HG03439 (cell line): ENCODE results near the gene CHCHD4.

Source experiments
- ATAC-seq: cut with Tn5 transposase; IDR thresholded peaks from one replicate; pipeline ENCODE4 v1.9.1; 2021; ENCODE audit warnings: mild to moderate bottlenecking, moderate library complexity; ENCODE audit not compliant: unreplicated experiment

Gene CHCHD4

GRCh38 chr3:14150078-14150477 is 25.4 kb upstream of the CHCHD4 start:
- ATAC-seq, result no peak

- no peak for ATAC-seq
These were observed 23.6 kb upstream of the CHCHD4 start for GRCh38 chr3:14148041-14148985.

GRCh38 chr3:14147617-14148016 is 22.9 kb upstream of the CHCHD4 start:
- no peak for ATAC-seq

GRCh38 chr3:14147066-14147435 is 22.4 kb upstream of the CHCHD4 start:
- ATAC-seq, result no peak

GRCh38 chr3:14146381-14147065 is 21.9 kb upstream of the CHCHD4 start:
- no peak for ATAC-seq

GRCh38 chr3:14145670-14146380 is 21.2 kb upstream of the CHCHD4 start:
- ATAC-seq, result no peak

- ATAC-seq, result no peak
These were observed 20.6 kb upstream of the CHCHD4 start for GRCh38 chr3:14145236-14145635.

- ATAC-seq, result peak; percentile 88
These were observed 19.9 kb upstream of the CHCHD4 start for GRCh38 chr3:14144423-14145075.

- no peak for ATAC-seq
These were observed 18.9 kb upstream of the CHCHD4 start for GRCh38 chr3:14143271-14144225.

GRCh38 chr3:14142567-14143270 is 18.0 kb upstream of the CHCHD4 start:
- ATAC-seq, result no peak

GRCh38 chr3:14141602-14142341 is 17.1 kb upstream of the CHCHD4 start:
- no peak for ATAC-seq

GRCh38 chr3:14141144-14141543 is 16.5 kb upstream of the CHCHD4 start:
- ATAC-seq, result no peak

GRCh38 chr3:14140668-14141067 is 16.0 kb upstream of the CHCHD4 start:
- ATAC-seq, result no peak

- no peak for ATAC-seq
These were observed 15.1 kb upstream of the CHCHD4 start for GRCh38 chr3:14139771-14140170.

- ATAC-seq, result no peak
These were observed 14.4 kb upstream of the CHCHD4 start for GRCh38 chr3:14138878-14139655.

GRCh38 chr3:14138109-14138877 is 13.6 kb upstream of the CHCHD4 start:
- no peak for ATAC-seq

- no peak for ATAC-seq
These were observed 12.8 kb upstream of the CHCHD4 start for GRCh38 chr3:14137445-14137844.
